Gastrocnemius medialis (tissue), 4 donors: ENCODE data around the gene TMEM229A. TPM values are rescaled to one million over a fixed set of nuclear protein-coding genes. Genes with fewer than 3 reads are reported as not detected.
A peak's percentile ranks its signal among the peaks of the same experiment; 100 is the strongest.

Source experiments
- ATAC-seq, 2 donors: fragments of 150-250 bp; one replicate each; pipeline ENCODE4 v1.9.1; 2016
- DNase-seq, 2 donors: peaks; one replicate each; pipeline ENCODE4 v3.0.0-alpha.2; 2019
- H3K27ac ChIP-seq, 4 donors: fragments of 200-600 bp; sonication (generic); 1 replicate in 1 of 4; 2 replicates in 3 of 4; pipeline ENCODE4 v1.5.1; 2016 to 2018; ENCODE audit warnings: mild to moderate bottlenecking in 2 of 4, moderate library complexity in 1 of 4
- H3K27me3 ChIP-seq, 3 donors: fragments of 200-600 bp; sonication (generic) in 2 of 3; 1 replicate in 1 of 3; 2 replicates in 2 of 3; pipeline versions ENCODE4 v1.5.1 to v1.6.0; 2016 to 2019; ENCODE audit warnings: mild to moderate bottlenecking in 1 of 3, moderate library complexity in 1 of 3
- H3K36me3 ChIP-seq, 2 donors: fragments of 200-600 bp; sonication (generic) in 1 of 2; one replicate each; pipeline ENCODE4 v1.5.1; 2017 to 2018
- H3K4me1 ChIP-seq, 2 donors: fragments of 200-600 bp; sonication (generic) in 1 of 2; one replicate each; pipeline ENCODE4 v1.5.1; 2016 to 2017; ENCODE audit warnings: mild to moderate bottlenecking in 2 of 2
- H3K4me3 ChIP-seq, 4 donors: fragments of 200-600 bp; sonication (generic) in 3 of 4; 1 replicate in 1 of 4; 2 replicates in 3 of 4; pipeline ENCODE4 v1.5.1; 2016 to 2019; ENCODE audit warnings: mild to moderate bottlenecking in 2 of 4
- H3K9me3 ChIP-seq, 3 donors: fragments of 200-600 bp; sonication (generic) in 2 of 3; 1 replicate in 1 of 3; 2 replicates in 2 of 3; pipeline ENCODE4 v1.5.1; 2016 to 2019
- POLR2A ChIP-seq, 2 donors: fragments of 450-650 bp; IDR thresholded peaks; one replicate each; pipeline ENCODE4 v1.6.1; 2017; ENCODE audit warnings: antibody characterized with exemption in 2 of 2, mild to moderate bottlenecking in 2 of 2, moderate library complexity in 2 of 2
- in situ Hi-C, 4 donors: fragments of 200-750 bp; cut with MboI; loops; one replicate each; pipeline versions ENCODE4 v1.15.0 to v1.8.0; 2017; ENCODE audit warnings: low sequenced_read_pairs in 4 of 4
- intact Hi-C: fragments of 100-400 bp; cut with DNase I; formaldehyde crosslinking; loops from one replicate; pipeline ENCODE4 v1.15.1; 2023; ENCODE audit warnings: low total_unique reads
- total RNA-seq, 4 donors: library from RNA; depleted of rRNA; stranded (reverse); fragments of >200 nt; gene quantifications; one replicate each; pipeline versions ENCODE4 v1.1.0 to v1.2.3, GENCODE V29; 2016
- TF ChIP-seq, protein P1 (sequence below), 5 experiments: fragments of 450-650 bp in 3 of 5; fragments of 200-600 bp in 2 of 5; sonication (generic) in 2 of 5; IDR thresholded peaks in 4 of 5; conservative IDR thresholded peaks in 1 of 5; 1 replicate in 4 of 5; 2 replicates in 1 of 5; pipeline ENCODE4 v1.5.1; 2016 to 2019; ENCODE audit warnings: antibody characterized with exemption in 5 of 5, mild to moderate bottlenecking in 3 of 5, moderate library complexity in 3 of 5

The TMEM229A gene
- total RNA-seq, 4 donors from 2014 or later, result not detected

DNA sequence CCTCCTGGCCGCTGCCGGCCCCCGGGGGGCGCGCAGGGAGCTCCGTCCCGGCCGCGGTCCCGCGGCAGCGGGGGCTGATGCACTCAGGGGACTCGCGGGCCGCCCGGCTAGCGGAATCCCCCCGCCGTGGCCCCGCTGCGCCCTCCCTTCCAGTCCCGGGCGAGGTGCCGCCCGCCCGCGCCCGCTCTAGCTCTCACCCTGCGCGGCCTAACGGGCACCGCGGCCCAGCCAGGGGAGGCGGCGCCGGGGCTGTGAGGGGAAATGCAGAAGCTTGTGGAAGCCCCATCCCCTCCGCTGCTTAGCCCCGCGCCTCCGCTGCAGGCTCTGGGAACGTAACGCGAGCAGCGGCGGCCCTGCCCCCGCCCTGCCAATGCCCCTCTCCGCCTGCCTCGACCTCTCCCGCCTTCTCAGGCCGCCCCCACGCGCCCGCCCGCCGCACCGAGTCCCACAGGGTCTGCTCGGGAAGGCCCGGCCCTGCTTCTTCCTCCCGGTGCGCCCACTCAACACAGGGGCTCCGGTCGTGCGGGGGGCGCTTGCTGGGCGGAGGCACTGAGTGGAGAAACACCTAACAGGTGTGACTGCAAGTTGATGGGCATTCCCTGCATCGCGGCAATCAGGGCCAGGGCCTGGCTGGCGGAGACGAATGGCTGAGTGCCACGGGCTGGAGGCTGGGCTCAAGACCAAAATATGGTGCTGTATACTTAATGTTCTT is 384 bp upstream of the TMEM229A start:
- no peak for DNase-seq
- ATAC-seq, result peak; percentile 41 to 44
- intact Hi-C loops, result no loop called here

DNA sequence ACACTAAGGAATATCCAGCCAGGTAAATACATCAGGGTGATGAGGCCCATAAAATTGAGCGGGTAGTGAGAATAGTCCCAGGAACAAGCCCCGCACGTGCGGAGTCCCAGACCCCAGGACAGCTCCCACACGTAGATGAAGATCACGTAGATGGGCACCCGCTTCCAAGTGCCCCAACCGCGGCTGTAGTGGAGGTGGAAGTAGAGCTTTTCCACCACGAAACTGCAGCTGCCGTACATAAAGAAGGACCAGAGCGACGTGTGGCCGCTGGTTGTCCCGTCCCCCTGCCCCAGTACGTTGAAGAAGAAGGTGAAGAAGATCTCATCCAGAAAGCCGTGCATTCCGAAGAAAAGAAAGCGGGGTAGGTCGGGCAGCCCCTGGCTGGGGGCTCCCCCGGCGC is 948 bp downstream of the TMEM229A start:
- Histone ChIP-seq H3K27me3 (peaks cover 14 to 27% (median 22%) of the 10 kb centered on the region in 3 donors), H3K4me3 (peak overlapping the region; percentile 48 to 59 (median 56)), H3K36me3 (no peaks in the 10 kb centered on the region), H3K27ac (no peak overlapping the region), H3K9me3 (no peaks in the 10 kb centered on the region), H3K4me1 (peaks cover 8 to 10% of the 10 kb centered on the region in 2 donors)
- TF ChIP-seq, protein P1, sequence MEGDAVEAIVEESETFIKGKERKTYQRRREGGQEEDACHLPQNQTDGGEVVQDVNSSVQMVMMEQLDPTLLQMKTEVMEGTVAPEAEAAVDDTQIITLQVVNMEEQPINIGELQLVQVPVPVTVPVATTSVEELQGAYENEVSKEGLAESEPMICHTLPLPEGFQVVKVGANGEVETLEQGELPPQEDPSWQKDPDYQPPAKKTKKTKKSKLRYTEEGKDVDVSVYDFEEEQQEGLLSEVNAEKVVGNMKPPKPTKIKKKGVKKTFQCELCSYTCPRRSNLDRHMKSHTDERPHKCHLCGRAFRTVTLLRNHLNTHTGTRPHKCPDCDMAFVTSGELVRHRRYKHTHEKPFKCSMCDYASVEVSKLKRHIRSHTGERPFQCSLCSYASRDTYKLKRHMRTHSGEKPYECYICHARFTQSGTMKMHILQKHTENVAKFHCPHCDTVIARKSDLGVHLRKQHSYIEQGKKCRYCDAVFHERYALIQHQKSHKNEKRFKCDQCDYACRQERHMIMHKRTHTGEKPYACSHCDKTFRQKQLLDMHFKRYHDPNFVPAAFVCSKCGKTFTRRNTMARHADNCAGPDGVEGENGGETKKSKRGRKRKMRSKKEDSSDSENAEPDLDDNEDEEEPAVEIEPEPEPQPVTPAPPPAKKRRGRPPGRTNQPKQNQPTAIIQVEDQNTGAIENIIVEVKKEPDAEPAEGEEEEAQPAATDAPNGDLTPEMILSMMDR (IDR thresholded peaks at IDR 0.05 in 4 of 5, conservative IDR thresholded peaks at IDR 0.05 in 1 of 5), result no peak
- TF ChIP-seq POLR2A (IDR thresholded peaks at IDR 0.05), result no peak
- intact Hi-C loops, result no loop called here
- in situ Hi-C loops, result no loop called here
- DNase-seq (no peak), ATAC-seq (no peak)

More for the DNA sequence above, 384 bp upstream of the TMEM229A start:
- peaks cover 8 to 10% of the 10 kb centered on the region in 2 donors for H3K4me1 ChIP-seq
- peak overlapping the region; percentile 48 to 55 (median 50) for H3K4me3 ChIP-seq
- no peak for TF ChIP-seq POLR2A (IDR thresholded peaks at IDR 0.05)
- TF ChIP-seq, protein P1 (IDR thresholded peaks at IDR 0.05 in 4 of 5, conservative IDR thresholded peaks at IDR 0.05 in 1 of 5), result no peak
- no peak overlapping the region for H3K27ac ChIP-seq
- peaks cover 14 to 27% (median 22%) of the 10 kb centered on the region in 3 donors for H3K27me3 ChIP-seq
- H3K36me3 ChIP-seq, result no peaks in the 10 kb centered on the region
- H3K9me3 ChIP-seq, result no peaks in the 10 kb centered on the region
- in situ Hi-C loops, result no loop called here

DNA sequence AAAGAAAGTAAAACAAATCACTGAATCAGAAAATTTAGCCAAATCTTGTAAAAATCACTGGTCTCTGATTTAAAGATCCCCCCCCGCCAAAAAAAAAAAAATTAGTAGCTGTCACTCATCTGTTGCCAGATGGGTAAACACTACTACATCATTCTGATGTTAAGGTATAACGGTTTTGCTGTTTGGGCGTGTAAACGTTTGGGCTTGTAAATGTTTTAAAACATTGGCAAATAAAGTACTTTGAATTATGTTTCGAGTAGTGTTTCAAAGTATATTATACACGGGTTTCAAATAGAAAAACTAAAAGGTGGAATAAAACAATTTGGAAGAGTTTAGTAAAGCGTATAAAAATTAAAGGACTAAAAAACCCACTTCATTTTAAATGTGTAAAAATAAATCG is 1.5 kb downstream of the TMEM229A start:
- Histone ChIP-seq H3K4me3 (no peak overlapping the region), H3K9me3 (no peaks in the 10 kb centered on the region), H3K27me3 (peaks cover 14 to 27% (median 22%) of the 10 kb centered on the region in 3 donors), H3K27ac (no peak overlapping the region), H3K36me3 (no peaks in the 10 kb centered on the region), H3K4me1 (peaks cover 8 to 10% of the 10 kb centered on the region in 2 donors)
- TF ChIP-seq, protein P1 (IDR thresholded peaks at IDR 0.05 in 4 of 5, conservative IDR thresholded peaks at IDR 0.05 in 1 of 5), result no peak
- no peak for TF ChIP-seq POLR2A (IDR thresholded peaks at IDR 0.05)
- no peak for ATAC-seq
- no peak for DNase-seq
- in situ Hi-C loops (no loop called here), intact Hi-C loops (no loop called here)

DNA sequence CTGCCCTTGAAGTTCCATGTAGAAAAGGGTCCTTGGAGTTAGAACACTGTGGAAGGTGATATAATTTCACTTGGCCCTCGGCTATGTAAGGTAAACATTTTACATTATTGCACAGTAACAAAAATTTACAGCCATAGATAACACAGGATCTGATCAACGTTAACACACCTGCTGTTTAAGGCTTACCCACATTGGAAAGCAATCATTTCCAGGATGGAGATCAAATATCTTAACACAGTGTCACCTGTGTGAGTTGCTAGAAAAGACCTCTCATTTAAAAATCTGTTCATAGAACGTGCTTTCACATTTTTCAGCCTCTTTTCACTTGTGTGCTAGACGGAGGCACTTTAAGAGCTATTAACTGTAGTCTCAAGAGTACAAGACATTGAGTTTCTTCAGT is 1.9 kb downstream of the TMEM229A start:
- no peak for TF ChIP-seq POLR2A (IDR thresholded peaks at IDR 0.05)
- TF ChIP-seq, protein P1 (IDR thresholded peaks at IDR 0.05 in 4 of 5, conservative IDR thresholded peaks at IDR 0.05 in 1 of 5), result no peak
- DNase-seq (no peak), ATAC-seq (no peak)
- in situ Hi-C loops (no loop called here), intact Hi-C loops (no loop called here)
- H3K4me1 ChIP-seq, result peaks cover 8 to 10% of the 10 kb centered on the region in 2 donors
- peaks cover 14 to 27% (median 22%) of the 10 kb centered on the region in 3 donors for H3K27me3 ChIP-seq
- no peak overlapping the region for H3K27ac ChIP-seq
- no peaks in the 10 kb centered on the region for H3K9me3 ChIP-seq
- H3K4me3 ChIP-seq, result no peak overlapping the region
- H3K36me3 ChIP-seq, result no peaks in the 10 kb centered on the region
